GM13977 (cell line): ENCODE data around the gene ILKAP.

Source experiments
- DNase-seq: peaks from one replicate; pipeline ENCODE4 v3.0.0; 2012; ENCODE audit warnings: low spot score
- in situ Hi-C: fragments of 300-500 bp; cut with MboI; formaldehyde crosslinking; loops from one replicate; pipeline ENCODE4 v1.12.0; 2022; ENCODE audit warnings: low sequenced_read_pairs, low pct_unique_long_range_greater_than_20kb, mixed read lengths, inconsistent platforms; ENCODE audit not compliant: unreplicated experiment
- TF ChIP-seq, protein P1 (sequence below): IDR thresholded peaks from 2 replicates; pipeline ENCODE4 v1.5.1; 2012; ENCODE audit warnings: mild to moderate bottlenecking, control low read depth; ENCODE audit not compliant: insufficient read depth; ENCODE audit errors: extremely low read depth, missing control alignments

Gene ILKAP

DNA sequence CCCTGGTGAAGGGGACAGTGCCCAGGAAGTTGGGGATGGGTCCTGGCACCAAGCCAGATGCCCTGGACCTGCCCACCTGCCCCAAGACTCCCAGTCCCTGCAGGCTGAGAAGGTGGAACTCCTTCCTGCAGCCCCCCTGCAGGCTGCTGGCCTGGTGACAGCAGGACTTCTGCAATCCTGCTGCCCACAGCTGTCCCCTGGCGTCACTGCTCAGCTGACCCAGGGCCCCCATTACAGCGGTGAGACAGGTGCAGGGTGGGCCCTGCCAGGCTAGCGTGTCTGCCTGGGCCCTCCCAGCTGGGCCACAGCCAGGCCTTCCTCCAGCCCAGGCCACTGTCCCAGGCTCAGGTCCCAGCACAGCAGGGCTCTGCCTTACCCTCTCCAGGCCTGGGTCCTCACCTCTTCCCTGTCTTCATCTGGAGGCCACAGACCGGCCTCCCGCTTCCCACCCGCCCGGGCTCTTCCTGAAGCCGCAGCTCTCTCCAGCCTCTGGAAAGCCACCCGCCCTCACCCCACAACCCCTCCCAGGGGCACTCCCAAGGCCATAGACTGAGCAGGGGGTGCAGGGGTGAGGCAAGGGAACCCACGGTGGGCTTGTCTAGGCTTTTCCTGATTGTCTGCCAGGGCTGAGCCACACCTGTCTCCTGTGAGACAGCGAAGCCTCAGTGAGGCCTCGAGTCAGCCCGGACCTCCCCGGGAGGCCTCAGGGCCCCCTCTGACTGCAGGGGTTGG is 53.5 kb downstream of the ILKAP start:
- in situ Hi-C loops = no loop called here
- TF ChIP-seq, protein P1, sequence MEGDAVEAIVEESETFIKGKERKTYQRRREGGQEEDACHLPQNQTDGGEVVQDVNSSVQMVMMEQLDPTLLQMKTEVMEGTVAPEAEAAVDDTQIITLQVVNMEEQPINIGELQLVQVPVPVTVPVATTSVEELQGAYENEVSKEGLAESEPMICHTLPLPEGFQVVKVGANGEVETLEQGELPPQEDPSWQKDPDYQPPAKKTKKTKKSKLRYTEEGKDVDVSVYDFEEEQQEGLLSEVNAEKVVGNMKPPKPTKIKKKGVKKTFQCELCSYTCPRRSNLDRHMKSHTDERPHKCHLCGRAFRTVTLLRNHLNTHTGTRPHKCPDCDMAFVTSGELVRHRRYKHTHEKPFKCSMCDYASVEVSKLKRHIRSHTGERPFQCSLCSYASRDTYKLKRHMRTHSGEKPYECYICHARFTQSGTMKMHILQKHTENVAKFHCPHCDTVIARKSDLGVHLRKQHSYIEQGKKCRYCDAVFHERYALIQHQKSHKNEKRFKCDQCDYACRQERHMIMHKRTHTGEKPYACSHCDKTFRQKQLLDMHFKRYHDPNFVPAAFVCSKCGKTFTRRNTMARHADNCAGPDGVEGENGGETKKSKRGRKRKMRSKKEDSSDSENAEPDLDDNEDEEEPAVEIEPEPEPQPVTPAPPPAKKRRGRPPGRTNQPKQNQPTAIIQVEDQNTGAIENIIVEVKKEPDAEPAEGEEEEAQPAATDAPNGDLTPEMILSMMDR = no peak
- no peak for DNase-seq

GRCh38 chr2:238148981-238149380 is 54.5 kb downstream of the ILKAP start:
- in situ Hi-C loops = no loop called here
- TF ChIP-seq, protein P1 = no peak
- no peak for DNase-seq

GRCh38 chr2:238146884-238147544 is 56.5 kb downstream of the ILKAP start:
- TF ChIP-seq, protein P1 = no peak
- DNase-seq = no peak
- in situ Hi-C loops = no loop called here

DNA sequence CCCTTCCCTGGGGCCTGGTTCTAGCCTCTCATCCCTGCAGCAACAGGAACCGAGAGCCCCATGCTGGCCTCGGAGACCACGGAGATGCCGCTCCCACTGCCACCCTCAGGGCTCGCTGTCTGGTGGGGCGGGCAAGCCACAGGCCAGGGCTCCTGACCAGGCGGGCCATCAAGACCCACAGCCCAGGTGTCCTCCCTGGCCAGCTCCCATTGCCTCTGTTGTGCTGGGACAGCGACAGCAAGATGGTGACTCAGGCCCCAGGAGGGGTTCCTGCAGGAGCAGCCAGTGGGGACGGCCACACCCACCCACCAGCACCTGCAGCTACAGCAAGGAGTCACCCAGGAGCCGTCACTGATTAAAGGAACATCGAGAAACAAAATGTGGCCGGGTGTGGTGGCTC is 57.6 kb downstream of the ILKAP start:
- in situ Hi-C loops = no loop called here
- TF ChIP-seq, protein P1 = no peak
- DNase-seq = no peak

GRCh38 chr2:238145046-238145445 is 58.4 kb downstream of the ILKAP start:
- in situ Hi-C loops = no loop called here
- no peak for DNase-seq
- TF ChIP-seq, protein P1 = no peak

DNA sequence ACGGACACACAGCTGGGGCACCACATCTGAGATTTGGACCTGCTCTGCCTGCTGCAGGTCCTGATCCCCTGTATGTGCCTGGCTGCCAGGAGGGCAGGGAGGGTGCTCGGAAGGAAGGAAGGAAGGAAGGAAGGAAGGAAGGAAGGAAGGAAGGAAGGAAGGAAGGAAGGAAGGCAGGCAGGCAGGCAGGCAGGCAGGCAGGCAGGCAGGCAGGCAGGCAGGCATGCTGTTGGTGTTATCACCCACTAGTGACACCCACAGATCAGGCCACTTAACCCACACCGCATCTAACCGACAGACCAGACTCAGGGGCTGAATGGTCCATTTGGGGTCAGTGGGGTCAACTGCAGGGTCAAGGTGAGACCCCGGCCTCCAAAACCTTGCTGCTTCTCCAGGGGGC is 59.2 kb downstream of the ILKAP start:
- in situ Hi-C loops = no loop called here
- DNase-seq = no peak
- TF ChIP-seq, protein P1 = no peak
